ENCODE measurements around the gene USE1.

USE1 gene

DNA sequence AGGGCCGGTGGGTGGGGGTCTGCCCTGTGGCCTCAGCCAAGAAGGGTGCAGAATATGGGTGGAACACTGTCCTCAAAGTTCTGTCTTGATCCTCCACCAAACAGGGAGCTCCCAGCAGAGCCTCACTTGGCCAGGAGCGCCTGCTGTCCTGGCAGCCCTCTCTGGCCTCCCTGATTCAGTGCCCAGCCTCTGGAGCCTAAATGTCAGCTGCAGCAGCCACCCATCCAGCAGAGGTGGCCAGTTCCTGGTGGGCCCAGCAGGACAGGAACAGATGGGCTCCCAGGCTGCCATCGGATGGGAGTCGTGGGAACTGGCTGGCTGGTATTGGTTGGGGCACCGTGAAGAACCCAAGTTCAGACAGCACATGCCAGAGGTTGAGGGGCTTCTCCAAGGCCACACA lies 1.8 kb upstream of the USE1 start:
- no peak overlapping the region for H3K4me3 ChIP-seq (ENCODE audit: low read length)
- TF ChIP-seq ZNF274 (IDR thresholded peaks at IDR 0.05; ENCODE audit: low read depth, low read length): no peak

DNA sequence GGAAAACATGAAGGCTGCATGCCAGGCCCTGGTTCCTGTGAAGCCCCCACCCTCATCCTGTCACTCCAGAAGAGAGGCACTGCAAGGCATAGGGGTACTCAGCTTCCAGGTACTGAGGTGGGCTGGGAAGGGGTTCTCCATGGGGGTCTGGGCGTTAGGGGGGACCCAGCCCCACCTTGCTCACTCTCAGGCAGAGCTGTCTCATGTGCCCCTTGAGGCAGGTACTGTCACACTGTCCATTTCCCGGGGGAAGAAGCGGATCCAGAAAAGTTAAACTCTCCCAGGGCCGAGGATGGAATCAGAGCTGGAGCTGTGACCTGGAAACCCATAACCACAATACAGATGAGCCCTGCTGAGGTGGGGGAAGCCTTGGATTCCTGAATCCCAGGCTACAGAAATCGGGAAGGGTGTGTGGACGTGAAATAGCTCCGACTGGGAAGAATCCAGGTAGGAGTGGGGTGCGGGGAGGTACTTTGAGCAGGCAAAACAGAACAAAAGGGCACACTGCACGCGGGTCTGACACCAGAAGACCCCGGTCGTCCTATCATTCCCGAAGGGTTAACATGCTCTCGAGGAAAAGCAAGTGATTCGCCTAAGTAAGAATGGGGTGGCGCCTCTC lies 540 bp upstream of the USE1 start:
- TF ChIP-seq ZNF274 (IDR thresholded peaks at IDR 0.05; ENCODE audit: low read depth, low read length): no peak
- peak overlapping the region; percentile 73; the same call in 1 of the 2 replicates for H3K4me3 ChIP-seq (ENCODE audit: low read length)

DNA sequence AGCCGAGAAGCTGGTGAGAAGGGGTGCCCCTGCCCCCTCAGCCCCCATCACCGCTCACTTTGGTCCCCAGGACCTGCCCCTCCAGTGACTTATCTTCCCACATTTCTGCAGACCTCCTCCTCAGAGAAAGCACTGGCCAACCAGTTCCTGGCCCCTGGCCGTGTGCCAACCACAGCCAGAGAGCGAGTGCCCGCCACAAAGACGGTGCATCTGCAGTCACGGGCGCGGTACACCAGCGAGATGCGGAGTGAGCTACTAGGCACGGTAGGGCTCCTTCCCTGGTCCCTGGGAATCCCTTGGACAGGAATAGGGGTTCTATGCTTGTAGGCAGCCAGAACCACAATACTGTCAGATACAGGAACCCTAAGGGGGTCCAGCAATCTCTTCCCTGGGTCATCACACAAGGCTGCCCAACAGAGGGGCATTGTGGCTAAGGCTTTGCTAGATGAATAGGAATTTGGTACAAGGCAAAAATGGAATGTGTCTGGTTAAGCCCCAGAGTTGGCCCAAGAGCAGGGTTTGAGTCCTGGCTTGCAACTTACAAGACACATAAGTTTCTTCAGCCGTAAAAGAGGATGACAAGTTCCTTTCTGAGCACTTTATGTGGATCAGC lies 1.0 kb downstream of the USE1 start:
- TF ChIP-seq ZNF274 (IDR thresholded peaks at IDR 0.05; ENCODE audit: low read depth, low read length): no peak
- peak overlapping the region; percentile 73; the same call in 1 of the 2 replicates for H3K4me3 ChIP-seq (ENCODE audit: low read length)

DNA sequence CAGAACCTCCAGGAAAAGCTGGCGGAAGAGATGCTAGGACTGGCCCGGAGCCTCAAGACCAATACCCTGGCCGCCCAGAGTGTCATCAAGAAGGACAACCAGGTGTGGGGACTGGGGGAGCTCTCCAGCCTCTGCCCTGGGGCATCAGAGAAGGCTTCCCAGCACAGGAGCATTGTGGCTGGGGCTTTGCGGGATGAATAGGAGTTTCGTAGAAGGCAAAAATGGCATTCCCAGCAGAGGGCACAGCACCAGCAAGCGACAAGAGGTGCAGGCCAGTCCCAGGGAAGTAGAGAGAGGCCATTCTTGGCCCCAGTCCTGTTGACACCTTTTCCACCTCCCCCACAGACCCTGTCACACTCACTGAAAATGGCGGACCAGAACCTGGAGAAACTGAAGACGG lies 4.1 kb downstream of the USE1 start:
- no peak overlapping the region for H3K4me3 ChIP-seq (ENCODE audit: low read length)
- no peak for TF ChIP-seq ZNF274 (IDR thresholded peaks at IDR 0.05; ENCODE audit: low read depth, low read length)

DNA sequence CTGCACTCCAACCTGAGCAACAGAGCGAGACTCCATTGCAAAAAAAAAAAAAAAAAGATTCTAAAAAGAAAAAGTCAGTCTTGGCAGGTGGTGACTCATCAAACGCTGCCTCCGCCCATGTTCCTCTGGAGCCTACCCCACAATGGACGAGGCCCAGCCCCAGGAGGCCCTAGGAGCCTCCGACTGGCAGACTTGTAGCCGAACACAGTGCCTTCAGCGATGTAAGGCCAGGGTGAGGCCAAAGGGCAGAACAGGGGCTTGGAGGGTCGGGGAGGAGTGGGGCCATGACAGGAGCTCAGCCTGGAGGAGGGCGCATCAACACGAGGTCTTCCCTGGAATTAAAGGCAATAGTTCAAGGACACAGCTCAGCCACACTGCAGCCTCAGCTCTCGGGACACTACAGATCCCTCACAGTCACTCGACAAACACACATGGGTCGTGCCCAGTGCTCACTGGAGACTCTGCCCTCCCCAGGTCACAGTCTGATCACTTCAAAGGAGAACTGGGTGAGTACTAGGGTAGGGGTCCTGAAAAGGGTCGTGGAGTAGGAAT lies 5.1 kb downstream of the USE1 start:
- H3K4me3 ChIP-seq (ENCODE audit: low read length): no peak overlapping the region
- no peak for TF ChIP-seq ZNF274 (IDR thresholded peaks at IDR 0.05; ENCODE audit: low read depth, low read length)

DNA sequence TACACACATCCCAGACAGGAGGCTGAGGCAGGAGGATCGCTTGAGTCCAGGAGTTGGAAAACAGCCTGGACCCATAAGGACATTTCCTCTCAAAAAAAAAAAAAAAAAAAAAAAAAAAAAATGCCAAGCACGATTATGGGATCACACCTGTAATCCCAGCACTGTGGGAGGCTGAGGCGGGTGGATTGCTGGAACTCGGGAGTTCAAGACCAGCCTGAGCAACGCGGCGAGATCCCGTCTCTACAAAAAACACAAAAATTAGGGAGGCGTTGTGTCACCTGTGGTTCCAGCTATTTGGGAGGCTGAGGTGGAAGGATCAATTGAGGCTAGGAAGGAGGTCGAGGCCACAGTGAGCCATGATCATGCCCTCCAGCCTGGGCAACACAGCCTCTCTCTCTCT lies 9.9 kb downstream of the USE1 start:
- no peak overlapping the region for H3K4me3 ChIP-seq (ENCODE audit: low read length)
- no peak for TF ChIP-seq ZNF274 (IDR thresholded peaks at IDR 0.05; ENCODE audit: low read depth, low read length)

DNA sequence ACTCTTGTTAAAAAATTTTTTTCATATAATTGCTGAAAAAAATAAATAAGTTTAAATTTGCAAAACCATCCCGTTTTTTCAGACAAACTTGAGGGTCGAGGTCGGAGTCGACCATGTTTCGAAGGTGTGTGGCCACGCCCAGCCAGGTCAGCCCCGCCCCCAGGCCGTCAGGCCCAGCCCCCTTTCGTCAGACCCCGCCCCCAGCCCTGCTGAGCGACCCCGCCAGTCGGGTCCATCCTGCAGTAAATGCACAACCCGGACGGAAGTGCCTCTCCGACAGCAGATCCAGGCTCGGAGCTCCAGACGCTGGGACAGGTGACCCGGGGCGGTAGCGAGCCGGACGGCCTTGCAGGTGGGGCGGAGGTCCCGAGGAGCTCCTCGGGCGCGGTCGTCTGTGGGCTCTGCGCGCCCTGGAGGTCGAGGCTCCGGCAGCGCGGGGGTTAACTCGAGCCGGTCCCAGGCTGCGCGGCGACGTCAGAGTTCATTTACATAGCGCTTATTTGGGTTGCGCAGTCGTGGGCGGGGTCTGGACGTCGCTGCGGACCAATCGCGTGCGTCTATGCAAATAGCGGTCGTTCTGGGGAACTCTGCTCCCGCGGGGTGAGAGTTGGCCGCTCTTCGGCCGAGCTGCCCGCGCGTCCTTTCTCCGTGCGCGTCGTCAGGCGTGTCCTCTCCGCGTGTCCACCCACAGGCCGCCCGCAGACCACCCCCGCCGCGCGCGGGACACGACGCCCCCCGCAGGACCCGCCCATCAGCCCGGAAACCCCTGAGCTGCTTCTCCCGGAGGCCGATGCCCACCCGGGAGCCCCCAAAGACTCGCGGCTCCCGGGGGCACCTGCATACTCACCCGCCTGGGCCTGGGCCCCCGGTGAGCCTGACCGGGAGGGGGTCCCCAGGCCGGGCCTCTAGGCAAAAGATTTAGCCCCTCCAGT lies 11.1 kb downstream of the USE1 start, which contains the start of gene OCEL1:
Gene OCEL1 (plus strand): TSS at position 225 of the 932 bp plus-strand sequence. CDS start 22 bp downstream, at position 247.
- H3K4me3 ChIP-seq (ENCODE audit: low read length): peak within 1 kb of the TSS; percentile 71
- no peak for TF ChIP-seq ZNF274 (IDR thresholded peaks at IDR 0.05; ENCODE audit: low read depth, low read length)

DNA sequence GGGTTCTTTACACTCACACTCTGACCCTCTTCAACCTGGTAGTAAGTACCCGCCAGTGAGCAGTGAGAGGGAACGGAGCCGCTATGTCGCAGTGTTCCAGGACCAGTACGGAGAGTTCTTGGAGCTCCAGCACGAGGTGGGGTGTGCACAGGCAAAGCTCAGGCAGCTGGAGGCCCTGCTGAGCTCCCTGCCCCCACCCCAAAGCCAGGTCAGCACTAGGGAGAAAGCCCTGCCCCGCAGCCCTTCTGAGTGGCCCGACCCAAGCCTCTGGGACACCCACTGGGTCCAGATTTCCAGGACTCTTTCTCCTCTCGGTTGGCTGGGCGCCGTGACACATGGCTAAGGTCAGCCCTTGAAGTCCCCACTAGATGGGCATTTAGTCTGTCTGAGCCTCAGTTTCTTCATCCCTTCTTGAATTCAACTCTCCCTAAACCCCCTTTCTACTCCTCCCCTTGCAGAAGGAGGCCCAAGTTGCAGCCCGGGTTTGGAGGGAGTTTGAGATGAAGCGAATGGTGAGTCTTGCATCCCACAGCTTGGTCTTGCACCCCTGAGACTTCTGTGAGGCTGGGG lies 12.7 kb downstream of the USE1 start:
- no peak for TF ChIP-seq ZNF274 (IDR thresholded peaks at IDR 0.05; ENCODE audit: low read depth, low read length)
- H3K4me3 ChIP-seq (ENCODE audit: low read length): no peak overlapping the region

DNA sequence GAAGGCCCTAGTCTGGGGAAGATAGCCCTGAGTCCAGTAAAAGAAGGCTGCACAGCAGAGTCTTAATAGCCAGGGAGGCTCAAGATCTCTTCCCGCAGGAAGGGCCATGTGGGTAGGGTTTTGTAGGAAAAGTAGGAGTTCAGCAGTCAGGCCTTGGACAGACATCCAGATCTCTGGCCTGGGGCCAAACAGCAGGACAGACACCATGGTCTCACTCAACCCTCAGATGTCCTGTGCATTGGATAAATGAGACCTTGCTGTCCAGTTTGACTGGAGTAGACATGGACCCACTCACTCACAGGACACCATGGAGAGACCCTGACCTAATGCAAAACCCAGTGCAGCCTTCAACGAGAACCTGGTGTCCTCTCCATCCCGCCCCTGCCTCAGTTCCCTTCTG lies 14.7 kb downstream of the USE1 start:
- TF ChIP-seq ZNF274 (IDR thresholded peaks at IDR 0.05; ENCODE audit: low read depth, low read length): no peak
- H3K4me3 ChIP-seq (ENCODE audit: low read length): no peak overlapping the region

DNA sequence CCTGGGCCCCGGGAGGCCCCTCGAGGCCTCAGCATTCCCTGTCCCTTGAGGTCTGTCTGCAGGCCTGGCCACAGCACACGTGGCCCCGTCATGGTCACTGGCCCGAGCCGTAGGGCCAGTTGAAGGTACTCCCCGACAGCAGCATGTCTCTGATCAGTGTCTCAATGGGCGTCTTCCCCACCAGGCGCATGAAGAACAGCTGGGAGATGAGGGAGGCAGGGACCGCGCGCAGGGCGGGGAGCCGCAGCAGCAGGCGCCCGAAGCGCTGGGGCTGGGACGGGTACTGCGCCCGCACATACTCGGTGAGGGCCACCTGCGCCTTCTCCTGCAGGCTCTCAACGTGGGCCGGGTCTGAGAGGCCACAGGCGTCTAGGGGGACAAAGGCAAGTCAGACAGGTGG lies 17.1 kb downstream of the USE1 start:
- no peak for TF ChIP-seq ZNF274 (IDR thresholded peaks at IDR 0.05; ENCODE audit: low read depth, low read length)
- no peak overlapping the region for H3K4me3 ChIP-seq (ENCODE audit: low read length)

DNA sequence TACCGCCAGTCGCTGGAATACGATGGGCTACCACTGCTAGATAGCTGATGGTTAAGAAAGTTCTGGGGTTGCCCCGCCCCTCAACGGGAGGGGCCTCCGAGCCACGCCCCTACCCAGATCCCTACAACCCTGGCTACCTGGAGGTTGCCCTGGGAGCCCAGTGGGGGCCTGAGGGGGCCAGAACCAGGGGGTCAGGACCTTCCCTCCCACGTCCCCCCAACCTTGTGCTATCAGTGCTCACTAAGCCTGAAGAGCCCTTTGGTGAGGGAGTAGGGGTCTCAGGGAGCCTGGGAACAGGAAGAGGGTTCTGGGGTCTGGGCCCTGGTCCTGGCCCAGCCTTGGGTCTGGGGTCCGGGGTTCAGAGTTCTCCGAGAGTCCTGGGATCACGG lies 19.7 kb downstream of the USE1 start:
- no peak for TF ChIP-seq ZNF274 (IDR thresholded peaks at IDR 0.05; ENCODE audit: low read depth, low read length)
- H3K4me3 ChIP-seq (ENCODE audit: low read length): peak overlapping the region; percentile 59; the same call in 1 of the 2 replicates

DNA sequence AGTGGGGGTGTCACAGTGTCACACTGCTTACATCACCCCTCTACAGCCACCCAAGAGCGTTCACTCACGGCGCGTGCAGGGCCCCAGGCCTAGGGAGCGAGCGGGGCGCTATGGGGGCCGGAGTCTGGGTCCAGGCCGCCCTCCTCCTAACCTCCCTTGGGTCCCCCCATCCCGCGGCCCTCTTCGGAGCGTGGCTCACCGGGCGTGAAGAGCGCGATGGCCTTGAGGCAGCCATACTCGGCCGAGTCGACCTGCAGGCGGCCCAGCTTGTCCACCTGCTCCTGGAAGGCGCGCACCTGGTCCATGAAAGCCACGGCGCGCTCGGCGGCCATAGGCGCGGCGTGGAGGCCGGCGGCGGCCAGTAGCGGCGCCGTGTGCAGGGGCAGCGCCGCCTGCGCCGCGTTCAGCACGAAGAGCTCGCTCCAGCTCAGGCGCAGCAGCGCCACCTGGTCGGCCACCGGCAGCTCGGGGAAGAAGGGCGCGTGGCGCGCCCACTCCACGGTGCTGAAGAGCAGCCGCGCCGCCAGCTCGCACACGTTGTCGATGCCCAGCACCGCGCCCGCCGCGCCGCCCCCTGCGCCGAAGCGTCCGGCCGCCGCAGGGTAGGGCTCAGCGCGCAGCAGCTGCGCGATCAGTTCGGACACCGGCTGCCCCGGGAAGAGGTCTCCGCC lies 20.3 kb downstream of the USE1 start:
- no peak for TF ChIP-seq ZNF274 (IDR thresholded peaks at IDR 0.05; ENCODE audit: low read depth, low read length)

DNA sequence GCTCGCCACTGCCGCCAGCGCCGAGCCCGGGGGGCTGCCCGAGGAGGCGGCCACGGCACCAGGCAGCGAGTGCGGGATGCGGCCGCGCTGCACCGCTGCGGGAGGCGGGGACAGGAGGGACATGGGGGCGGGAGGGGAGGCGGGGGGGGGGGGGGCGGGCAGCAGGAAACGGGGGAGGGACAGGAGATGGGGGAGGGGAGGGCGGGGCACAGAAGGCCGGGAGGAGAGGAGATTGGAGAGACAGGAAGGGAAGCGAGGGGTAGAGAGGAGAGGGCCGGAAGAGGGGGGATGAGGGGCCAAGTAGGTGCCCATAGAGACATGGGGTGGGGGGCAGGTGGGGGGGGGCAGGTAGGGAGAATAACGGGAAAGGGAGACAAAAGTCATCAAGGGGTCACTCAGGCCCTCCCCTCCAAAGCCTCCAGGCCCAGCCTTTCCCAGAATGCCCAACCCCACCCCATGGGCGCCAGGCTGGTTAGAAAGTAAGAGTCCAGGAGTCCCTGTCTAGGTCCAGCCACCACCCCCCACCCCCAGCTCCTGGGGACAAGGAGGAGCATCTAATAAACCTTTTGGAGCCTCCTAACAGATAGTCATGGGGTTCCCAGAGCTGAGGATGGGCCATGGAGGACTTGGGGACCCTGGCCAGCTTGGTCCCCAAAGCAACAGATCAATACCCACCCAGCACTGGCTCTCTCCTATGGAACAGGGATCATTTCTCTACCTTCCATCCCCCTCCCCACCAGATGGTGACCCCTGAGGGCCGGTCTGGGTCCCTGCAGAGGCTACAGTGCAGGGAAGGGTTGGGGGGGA lies 21.0 kb downstream of the USE1 start:
- no peak for TF ChIP-seq ZNF274 (IDR thresholded peaks at IDR 0.05; ENCODE audit: low read depth, low read length)
- H3K4me3 ChIP-seq (ENCODE audit: low read length): peak overlapping the region; percentile 59; the same call in 1 of the 2 replicates

More for the DNA sequence above, 20.3 kb downstream of the USE1 start:
- peak overlapping the region; percentile 59; the same call in 1 of the 2 replicates for H3K4me3 ChIP-seq (ENCODE audit: low read length)

Measured in GM08714 (cell line).